Measurements from ENCODE around the gene AFAP1L1.

The AFAP1L1 gene

DNA sequence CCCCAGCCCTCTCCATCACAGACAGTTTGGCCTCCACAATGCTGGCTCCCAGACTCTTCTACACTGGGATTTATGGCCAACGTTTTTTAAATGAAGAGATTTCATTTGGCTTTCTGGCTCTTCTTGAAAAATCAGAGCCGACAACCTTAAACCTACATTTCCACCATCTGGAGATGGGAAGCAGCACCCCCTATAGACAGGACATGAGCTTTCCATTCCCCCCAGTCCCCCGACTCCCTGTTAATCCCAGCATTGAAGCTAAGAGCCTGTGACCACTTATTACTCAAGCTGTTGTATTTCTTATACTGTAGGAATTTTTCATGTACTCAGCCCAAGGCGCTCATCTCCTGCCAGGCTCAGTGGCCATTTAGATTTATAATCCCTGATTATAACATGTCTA lies 34.0 kb upstream of the AFAP1L1 start:
- TF ChIP-seq TOX (CRISPR knock-in tag; IDR thresholded peaks at IDR 0.05; ENCODE audit: borderline replicate concordance) (no peak), TCF4 (CRISPR knock-in tag; IDR thresholded peaks at IDR 0.05; ENCODE audit: borderline replicate concordance) (no peak), CSRNP3 (CRISPR knock-in tag; IDR thresholded peaks at IDR 0.05) (no peak), SNAI2 (CRISPR knock-in tag; IDR thresholded peaks at IDR 0.05) (no peak), ESRRG (CRISPR knock-in tag; IDR thresholded peaks at IDR 0.05) (no peak), GLIS3 (CRISPR knock-in tag; IDR thresholded peaks at IDR 0.05) (no peak), ARNTL (CRISPR knock-in tag; IDR thresholded peaks at IDR 0.05; ENCODE audit: borderline replicate concordance, low read depth) (no peak), ZNF565 (CRISPR knock-in tag; conservative IDR thresholded peaks at IDR 0.05; ENCODE audit: low read depth) (no peak), ZC3H10 (CRISPR knock-in tag; IDR thresholded peaks at IDR 0.05) (no peak)
- TF ChIP-seq, protein P1, sequence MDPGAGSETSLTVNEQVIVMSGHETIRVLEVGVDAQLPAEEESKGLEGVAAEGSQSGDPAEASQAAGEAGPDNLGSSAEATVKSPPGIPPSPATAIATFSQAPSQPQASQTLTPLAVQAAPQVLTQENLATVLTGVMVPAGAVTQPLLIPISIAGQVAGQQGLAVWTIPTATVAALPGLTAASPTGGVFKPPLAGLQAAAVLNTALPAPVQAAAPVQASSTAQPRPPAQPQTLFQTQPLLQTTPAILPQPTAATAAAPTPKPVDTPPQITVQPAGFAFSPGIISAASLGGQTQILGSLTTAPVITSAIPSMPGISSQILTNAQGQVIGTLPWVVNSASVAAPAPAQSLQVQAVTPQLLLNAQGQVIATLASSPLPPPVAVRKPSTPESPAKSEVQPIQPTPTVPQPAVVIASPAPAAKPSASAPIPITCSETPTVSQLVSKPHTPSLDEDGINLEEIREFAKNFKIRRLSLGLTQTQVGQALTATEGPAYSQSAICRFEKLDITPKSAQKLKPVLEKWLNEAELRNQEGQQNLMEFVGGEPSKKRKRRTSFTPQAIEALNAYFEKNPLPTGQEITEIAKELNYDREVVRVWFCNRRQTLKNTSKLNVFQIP (CRISPR knock-in tag; IDR thresholded peaks at IDR 0.05; ENCODE audit: borderline replicate concordance, low read depth): no peak

DNA sequence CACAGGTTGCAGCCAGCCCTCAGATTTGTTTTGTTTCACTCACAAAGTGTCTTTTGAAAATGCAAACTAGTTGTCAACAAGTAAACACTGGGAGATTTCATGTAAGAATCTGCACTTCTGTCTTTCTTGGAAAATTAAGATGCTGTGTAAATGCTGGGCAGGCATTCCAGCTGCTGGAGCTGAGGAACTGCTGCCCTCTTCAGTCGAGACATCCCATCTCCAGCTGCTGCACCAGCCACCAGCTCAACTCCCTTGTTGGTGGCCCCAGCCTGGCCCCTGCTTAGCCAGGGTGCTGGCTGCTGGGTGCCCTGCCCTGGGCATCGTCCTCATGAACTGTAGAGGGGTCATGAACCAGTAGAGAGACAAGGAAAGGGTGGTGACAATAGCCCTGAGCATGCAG lies 33.1 kb upstream of the AFAP1L1 start:
- ATAC-seq: 0 out of 3 replicates have a peak, but pooled peaks have one; percentile 37
- TF ChIP-seq ISL1 (CRISPR knock-in tag; IDR thresholded peaks at IDR 0.05) (no peak), RARB (CRISPR knock-in tag; IDR thresholded peaks at IDR 0.05) (no peak), PPARA (CRISPR knock-in tag; IDR thresholded peaks at IDR 0.05; ENCODE audit: borderline replicate concordance) (no peak), ZC3H10 (CRISPR knock-in tag; IDR thresholded peaks at IDR 0.05) (no peak), OSR1 (CRISPR knock-in tag; IDR thresholded peaks at IDR 0.05) (no peak), PATZ1 (CRISPR knock-in tag; IDR thresholded peaks at IDR 0.05; ENCODE audit: borderline replicate concordance) (no peak), ESRRG (CRISPR knock-in tag; IDR thresholded peaks at IDR 0.05) (no peak), TSHZ2 (CRISPR knock-in tag; IDR thresholded peaks at IDR 0.05) (no peak), ZNF70 (CRISPR knock-in tag; IDR thresholded peaks at IDR 0.05) (no peak)
- TF ChIP-seq, protein P2, sequence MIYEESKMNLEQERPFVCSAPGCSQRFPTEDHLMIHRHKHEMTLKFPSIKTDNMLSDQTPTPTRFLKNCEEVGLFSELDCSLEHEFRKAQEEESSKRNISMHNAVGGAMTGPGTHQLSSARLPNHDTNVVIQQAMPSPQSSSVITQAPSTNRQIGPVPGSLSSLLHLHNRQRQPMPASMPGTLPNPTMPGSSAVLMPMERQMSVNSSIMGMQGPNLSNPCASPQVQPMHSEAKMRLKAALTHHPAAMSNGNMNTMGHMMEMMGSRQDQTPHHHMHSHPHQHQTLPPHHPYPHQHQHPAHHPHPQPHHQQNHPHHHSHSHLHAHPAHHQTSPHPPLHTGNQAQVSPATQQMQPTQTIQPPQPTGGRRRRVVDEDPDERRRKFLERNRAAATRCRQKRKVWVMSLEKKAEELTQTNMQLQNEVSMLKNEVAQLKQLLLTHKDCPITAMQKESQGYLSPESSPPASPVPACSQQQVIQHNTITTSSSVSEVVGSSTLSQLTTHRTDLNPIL (CRISPR knock-in tag; IDR thresholded peaks at IDR 0.05; ENCODE audit: low read depth): no peak

More for the DNA sequence above, 34.0 kb upstream of the AFAP1L1 start:
- ATAC-seq: no peak

- no peak for ATAC-seq
- TF ChIP-seq ZFP3 (CRISPR knock-in tag; IDR thresholded peaks at IDR 0.05) (no peak), TSHZ2 (CRISPR knock-in tag; IDR thresholded peaks at IDR 0.05) (no peak), CSRNP3 (CRISPR knock-in tag; IDR thresholded peaks at IDR 0.05) (no peak), ZFP30 (CRISPR knock-in tag; IDR thresholded peaks at IDR 0.05) (no peak), BACH2 (CRISPR knock-in tag; IDR thresholded peaks at IDR 0.05; ENCODE audit: borderline replicate concordance) (no peak), TOX (CRISPR knock-in tag; IDR thresholded peaks at IDR 0.05; ENCODE audit: borderline replicate concordance) (no peak), ESRRG (CRISPR knock-in tag; IDR thresholded peaks at IDR 0.05) (no peak), TCF4 (CRISPR knock-in tag; IDR thresholded peaks at IDR 0.05; ENCODE audit: borderline replicate concordance) (no peak)
- TF ChIP-seq, protein P2 (CRISPR knock-in tag; IDR thresholded peaks at IDR 0.05; ENCODE audit: low read depth): no peak
Measured at GRCh38 chr5:149239917-149240316, 31.7 kb upstream of the AFAP1L1 start.
